NCI-H82 treated with DMSO at 0.1 percent for 48 hours (cell line): ENCODE results near the gene KLHL7.
"Not testable (repeated sequence)": the region's sequence is repeated elsewhere in the genome, so short reads cannot be mapped to it uniquely, and the experiment has no call there.

Experiments used
- DNase-seq: peaks from one replicate; lab custom pipeline; 2025; ENCODE audit not compliant: unreplicated experiment; lab: John Stamatoyannopoulos, UW

KLHL7 gene

GRCh38 chr7:23212395-23212794, 106.8 kb downstream of the KLHL7 start:
- DNase-seq, result no peak

GRCh38 chr7:23212841-23213240, 107.3 kb downstream of the KLHL7 start:
- DNase-seq, result no peak

- DNase-seq, result no peak
Observed at GRCh38 chr7:23213755-23214154, 108.2 kb downstream of the KLHL7 start.

GRCh38 chr7:23214423-23214822, 108.8 kb downstream of the KLHL7 start:
- no peak for DNase-seq

- no peak for DNase-seq
Observed at GRCh38 chr7:23214938-23215337, 109.4 kb downstream of the KLHL7 start.

GRCh38 chr7:23216021-23216420, 110.4 kb downstream of the KLHL7 start:
- DNase-seq, result no peak

GRCh38 chr7:23218196-23218595, 112.6 kb downstream of the KLHL7 start:
- DNase-seq, result no peak

- DNase-seq, result no peak
Observed at GRCh38 chr7:23220690-23221305, 115.2 kb downstream of the KLHL7 start.

GRCh38 chr7:23222439-23223030, 117.0 kb downstream of the KLHL7 start:
- DNase-seq, result no peak

GRCh38 chr7:23224364-23224763, 118.8 kb downstream of the KLHL7 start:
- DNase-seq, result not testable (repeated sequence)

GRCh38 chr7:23226844-23227450, 121.4 kb downstream of the KLHL7 start:
- no peak for DNase-seq
